HG03135 (cell line): ENCODE measurements around the gene OXER1.
A peak's percentile ranks its signal among the peaks of the same experiment; 100 is the strongest.

Source experiments
- ATAC-seq: cut with Tn5 transposase; IDR thresholded peaks from one replicate; pipeline ENCODE4 v1.9.1; 2021; ENCODE audit warnings: mild to moderate bottlenecking, moderate library complexity; ENCODE audit not compliant: unreplicated experiment

Gene OXER1

DNA sequence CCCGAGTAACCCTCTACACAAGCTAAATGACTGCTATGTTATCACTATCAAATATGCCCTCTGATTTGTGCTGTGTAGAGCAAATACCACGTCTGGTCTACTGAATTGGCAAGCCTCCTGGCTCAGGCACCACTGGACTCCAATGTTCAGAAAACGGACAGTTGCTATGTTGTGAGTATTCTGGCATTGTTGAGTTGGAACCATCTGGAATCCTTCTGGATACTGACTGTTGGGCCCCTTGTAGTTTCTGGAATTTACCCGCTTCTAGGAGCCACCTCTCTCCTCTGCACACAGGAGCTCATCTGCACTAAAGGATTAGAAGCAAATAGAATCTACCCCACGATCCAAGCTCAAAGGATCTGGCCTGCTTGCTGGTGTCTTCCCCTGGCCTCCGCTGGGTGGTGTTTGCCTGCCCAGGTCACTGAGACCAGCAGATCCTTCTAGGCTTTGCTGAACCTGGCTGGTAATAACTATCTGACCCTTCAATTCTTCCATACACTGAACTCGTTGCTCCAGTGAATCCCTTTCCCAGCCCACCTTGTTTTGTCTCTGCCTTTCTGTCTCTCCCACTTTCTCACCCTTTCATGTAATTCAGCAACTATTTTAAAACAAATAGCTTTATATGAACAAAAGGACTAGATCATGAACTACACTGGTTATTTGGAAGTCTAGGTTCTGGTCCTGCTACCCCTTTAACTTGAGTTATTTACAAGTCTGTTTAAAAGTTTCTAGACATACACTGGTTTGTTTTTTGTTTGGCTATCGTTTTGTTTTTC lies 30.5 kb upstream of the OXER1 start:
- ATAC-seq: no peak

GRCh38 chr2:42793334-42794270 lies 29.7 kb upstream of the OXER1 start:
- ATAC-seq: no peak

- peak; percentile 44 for ATAC-seq
These were observed 28.8 kb upstream of the OXER1 start, which contains the start of gene HAAO for GRCh38 chr2:42792583-42793333. Gene HAAO, minus strand, starts transcription at chr2:42792583. Its CDS starts 47 bp downstream, at chr2:42792536.

DNA sequence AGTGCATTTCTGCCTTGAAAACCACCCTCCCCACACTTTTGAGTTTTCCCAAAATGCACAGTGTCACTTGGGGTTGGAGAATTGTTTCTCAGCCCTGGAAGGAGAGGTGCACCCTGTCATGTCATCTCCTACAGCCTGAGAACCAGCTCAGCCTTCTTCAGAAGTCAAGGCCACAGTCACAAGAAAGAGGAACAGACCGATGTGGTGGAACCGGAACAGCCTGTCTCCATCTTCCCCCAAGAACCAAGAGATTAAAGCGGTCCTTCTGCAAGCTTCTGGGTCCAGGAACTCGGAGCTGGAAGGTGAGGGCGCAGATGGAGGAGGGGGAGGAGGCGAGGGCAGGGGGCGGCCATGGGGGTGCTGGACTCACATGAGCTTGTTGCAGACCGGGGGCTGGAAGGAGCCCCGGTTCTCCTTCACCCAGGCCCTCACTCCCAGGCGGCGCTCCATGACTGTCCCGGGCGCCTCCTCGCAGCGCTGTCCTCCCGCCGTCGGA lies 28.2 kb upstream of the OXER1 start:
- peak; percentile 35 for ATAC-seq

DNA sequence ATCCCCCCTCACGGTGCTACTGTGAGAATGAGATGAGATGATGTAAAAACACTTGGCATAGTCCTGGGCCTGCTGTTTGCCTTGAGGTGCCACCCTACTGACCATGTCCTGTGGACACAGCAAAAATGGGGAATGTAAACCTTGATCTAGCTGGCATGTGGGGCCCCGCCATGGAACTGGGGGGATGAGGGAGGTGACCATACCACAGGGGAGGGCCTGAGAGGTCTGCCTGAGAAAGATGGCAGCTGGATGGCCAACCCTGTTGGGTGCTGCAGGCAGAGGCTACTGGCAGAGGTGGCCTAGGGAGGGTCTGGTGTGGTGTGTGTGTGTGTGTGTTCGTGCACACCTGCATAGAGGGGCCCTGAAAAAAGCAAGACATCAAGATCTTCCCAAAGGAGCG lies 27.7 kb upstream of the OXER1 start:
- no peak for ATAC-seq

DNA sequence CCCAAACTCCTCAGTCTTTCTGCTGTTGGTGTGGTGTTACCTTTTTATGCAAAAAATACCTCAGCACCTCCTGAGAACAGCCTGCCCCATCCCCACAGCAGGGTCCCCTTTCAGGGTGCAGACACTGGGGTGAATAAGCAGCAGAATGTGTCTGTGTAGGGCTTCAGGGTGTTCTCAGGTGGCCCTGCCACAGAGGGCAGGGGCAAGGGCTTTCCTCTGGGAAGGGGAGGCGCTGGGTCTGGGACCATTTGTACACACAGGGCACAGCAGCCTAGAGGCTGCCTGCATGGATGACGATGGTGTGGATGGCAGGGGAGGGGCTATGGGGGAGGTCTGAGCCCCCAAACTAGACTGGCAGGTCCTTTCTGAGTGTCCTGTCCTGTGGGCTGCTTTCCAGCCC lies 25.8 kb upstream of the OXER1 start:
- no peak for ATAC-seq

DNA sequence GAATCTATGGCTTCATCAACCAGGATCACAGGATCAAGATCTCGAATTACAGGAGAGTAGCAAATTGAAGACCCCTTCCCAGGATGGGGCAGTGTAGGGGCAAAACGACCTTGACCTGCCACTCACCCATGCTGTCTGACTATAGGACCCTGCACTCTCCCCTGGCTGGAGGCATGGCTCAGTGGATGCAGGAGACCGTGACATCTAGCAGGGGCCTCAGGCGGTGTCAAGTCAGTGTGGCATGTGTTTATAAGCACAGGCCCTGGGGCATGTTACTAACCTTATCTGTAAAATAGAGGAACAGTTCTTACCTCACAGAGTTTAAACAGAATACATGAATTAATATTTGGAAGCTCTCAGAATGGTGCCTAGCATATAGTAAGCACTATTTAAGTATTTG lies 24.9 kb upstream of the OXER1 start:
- no peak for ATAC-seq

DNA sequence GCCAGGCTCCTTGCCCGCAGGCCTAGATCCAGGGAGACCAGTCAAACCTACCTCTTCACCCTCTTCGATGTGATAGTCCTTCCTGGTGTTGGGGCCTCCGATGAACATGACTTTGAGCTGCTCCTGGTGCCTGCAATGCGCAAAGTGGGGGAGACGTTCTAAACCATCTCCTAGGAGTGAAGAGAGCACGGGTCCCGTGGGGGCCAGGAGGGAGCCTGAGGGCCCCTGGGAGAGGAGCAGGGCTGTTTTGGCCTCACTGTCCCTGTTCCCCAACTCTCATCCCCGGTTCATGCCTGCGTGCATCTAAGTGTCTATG lies 24.5 kb upstream of the OXER1 start:
- ATAC-seq: no peak

DNA sequence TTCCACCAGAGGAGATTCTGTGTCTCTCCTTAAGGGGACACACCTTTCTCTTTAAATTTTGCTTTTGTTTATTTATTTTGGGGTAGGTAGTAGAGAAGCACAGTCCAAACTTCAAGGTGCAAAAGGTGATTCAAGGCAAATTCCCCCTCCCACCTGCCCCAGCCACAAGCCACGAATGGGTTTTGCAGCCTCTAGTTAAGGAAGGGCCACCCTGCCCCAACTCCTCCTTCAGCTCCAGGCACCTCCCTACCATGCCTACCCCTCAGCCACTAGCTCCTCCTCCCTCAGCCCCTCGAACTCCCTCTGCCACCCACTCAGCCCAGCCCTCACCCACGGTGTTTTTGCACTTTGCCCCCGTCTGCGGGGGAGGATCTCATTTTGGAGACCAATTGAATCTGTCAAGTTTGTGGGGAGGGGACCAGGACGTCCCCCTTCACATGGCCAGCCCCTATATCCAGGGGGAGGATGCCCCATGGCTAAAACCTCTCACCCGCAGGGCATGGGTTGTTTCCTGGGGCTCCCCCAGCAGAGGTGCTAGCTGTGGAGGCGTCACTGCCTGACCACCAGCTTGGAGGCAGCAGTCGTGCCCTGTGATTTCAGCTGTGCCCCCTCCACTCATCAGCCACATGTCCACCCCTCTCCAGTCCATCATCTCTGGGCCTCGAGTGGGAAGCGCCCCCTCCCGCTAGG lies 24.0 kb upstream of the OXER1 start:
- ATAC-seq: no peak

GRCh38 chr2:42787424-42787787 lies 23.5 kb upstream of the OXER1 start:
- no peak for ATAC-seq

DNA sequence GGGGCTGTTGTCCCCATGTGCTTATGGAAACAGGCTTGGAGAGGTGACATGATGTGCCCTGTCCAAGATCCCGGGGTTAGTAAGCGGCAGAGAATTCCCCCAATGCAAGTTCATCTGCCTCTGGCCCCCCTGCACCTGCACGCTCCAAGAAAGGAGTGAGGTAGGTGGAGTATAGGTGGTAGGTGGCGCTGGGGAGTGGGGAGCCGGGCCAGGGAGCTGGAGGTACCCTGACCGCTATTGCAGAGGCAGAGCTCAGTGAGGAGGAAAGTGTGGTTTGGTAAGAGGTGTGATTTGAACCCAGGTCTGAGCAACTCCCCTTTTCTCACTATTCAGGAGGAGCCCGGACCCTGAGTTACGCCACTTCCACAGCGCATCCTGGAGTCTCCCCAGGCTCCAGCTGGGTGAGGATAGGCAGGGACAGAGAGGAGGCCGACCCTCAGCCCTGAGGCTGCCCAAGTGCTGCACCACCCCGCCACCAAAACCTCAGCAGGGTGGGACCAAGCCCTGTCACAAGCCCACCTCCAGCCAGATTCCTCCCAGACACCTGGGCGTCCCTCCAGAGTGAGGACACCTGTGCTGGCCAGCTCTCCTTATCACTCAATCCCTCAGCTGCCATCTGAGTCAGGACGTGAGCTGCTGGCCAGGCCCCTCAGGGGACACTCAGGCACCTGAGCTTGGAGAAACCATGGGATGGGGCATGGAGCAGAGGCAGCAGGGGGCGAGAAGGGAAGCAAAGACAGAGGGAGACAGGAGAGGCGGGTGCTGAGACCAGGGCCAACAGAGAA lies 22.8 kb upstream of the OXER1 start:
- ATAC-seq: no peak

GRCh38 chr2:42784204-42784880 lies 20.4 kb upstream of the OXER1 start:
- no peak for ATAC-seq

DNA sequence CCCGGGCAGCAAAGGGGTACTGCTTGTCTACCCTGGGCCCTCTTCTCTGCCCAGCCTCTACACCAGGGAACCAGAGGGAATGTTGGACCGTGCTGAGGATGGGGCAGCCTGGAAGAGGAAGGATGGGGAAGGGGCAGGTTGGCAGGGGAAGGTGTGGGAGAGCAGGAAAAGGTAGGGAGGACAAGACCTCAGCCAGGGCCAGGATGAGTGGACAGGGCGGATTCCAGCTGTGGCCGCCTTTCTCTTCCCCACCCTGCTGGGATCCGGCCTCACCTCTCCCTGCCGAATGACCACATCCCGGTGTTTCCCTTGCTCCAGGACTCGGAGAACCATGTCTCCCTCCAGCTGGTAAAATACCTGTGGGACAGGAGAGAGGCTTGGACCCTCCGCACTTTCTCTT lies 19.6 kb upstream of the OXER1 start:
- ATAC-seq: no peak

GRCh38 chr2:42781181-42781580 lies 17.2 kb upstream of the OXER1 start:
- ATAC-seq: no peak

DNA sequence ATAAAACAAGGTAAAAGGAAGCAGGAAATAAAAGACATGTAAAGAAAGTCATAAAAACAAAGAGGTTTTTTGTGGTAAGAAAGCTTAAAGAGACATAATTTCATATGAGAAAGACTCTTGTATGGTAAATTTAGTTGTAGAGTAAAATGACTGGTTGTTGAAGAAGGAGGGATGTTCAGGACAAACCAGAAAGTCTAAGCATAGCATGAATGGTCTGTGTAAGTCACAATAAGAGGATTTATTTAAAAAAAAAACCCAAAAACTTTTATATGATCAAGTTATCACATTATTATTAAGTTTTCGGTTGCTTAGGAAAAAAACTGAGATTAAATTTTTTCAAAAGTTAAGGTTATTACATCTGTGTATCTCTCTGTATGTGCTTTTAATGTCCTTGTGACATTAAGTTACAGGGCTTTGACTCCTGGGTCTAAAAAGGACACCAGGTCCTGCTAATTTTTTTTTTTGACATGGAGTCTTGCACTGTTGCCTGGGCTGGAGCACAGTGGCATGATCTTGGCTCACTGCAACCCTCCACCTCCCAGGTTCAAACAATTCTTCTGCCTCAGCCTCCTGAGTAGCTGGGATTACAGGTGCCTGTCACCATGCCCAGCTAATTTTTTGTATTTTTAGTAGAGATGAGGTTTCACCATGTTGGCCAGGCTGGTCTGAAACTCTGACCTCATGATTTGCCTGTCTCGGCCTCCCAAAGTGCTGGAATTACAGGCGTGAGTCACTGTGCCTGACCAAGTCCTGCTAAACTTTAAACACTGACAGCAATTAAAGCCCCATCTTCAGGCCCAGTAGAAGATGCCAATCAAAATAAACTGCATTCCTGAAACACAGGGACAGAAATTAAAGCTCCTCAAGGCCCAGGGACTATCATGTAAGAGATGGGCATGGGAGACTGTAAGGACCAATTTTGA lies 14.2 kb upstream of the OXER1 start:
- ATAC-seq: no peak

GRCh38 chr2:42775810-42776209 lies 11.9 kb upstream of the OXER1 start:
- ATAC-seq: no peak

DNA sequence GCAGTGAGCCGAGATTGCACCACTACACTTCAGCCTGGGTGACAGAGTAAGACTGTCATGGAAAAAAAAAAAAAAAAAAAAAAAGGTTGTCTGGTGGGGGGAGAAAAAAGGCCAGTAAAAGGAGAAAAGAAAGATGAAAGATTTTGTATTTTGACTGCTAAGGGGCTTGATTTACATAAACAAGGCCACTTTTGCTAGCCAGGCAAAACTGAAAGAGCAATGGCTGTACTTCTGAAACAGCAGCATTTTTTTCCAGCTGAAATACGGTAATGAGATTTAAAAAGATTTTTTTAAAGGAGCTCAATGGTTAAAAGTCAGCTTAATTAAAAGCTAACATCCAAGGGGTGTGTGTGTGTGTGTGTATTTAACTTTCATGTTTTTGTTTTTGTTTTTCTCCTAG lies 11.3 kb upstream of the OXER1 start:
- ATAC-seq: no peak

GRCh38 chr2:42771546-42772153 lies 7.7 kb upstream of the OXER1 start:
- ATAC-seq: no peak
